ENCODE results near the gene TP53I3.
"Not testable (repeated sequence)": the region's sequence is repeated elsewhere in the genome, so short reads cannot be mapped to it uniquely, and the experiment has no call there.

The TP53I3 gene

GRCh38 chr2:24084386-24085199 is at the start of gene TP53I3:
Gene TP53I3, minus strand, starts transcription at chr2:24084834. Its CDS starts 508 bp downstream, at chr2:24084326.
- DNase-seq (ENCODE audit: low read depth in 3 of 3) = peak; percentile 56 to 86 (median 76)

GRCh38 chr2:24132543-24132942 is 47.9 kb upstream of the TP53I3 start:
- no peak for DNase-seq (ENCODE audit: low read depth in 3 of 3)

DNA sequence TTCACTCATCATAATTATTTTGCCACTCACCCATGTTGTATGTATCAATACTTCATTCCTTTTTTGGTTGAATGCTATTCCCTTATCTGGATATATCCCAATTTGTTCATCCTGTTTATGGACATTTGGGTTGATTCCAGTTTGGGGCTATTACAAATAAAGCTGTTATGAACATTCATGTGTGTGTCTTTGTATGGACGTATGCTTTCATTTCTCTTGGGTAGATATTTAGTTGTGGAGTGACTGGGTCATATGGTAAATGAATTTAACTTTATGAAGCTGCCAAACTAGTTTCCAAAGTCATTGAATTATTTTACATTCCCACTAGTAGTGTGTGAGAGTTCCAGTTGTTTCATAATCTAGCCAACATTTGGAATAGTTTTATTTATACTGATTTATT is 41.3 kb upstream of the TP53I3 start:
- DNase-seq (ENCODE audit: low read depth in 3 of 3) = no peak

- no peak for DNase-seq (ENCODE audit: low read depth in 3 of 3)
Measured at GRCh38 chr2:24123922-24124580, 39.4 kb upstream of the TP53I3 start.

- peak; percentile 44 to 62 (median 45) for DNase-seq (ENCODE audit: low read depth in 3 of 3)
Measured at GRCh38 chr2:24123195-24123921, 38.7 kb upstream of the TP53I3 start, which contains the start of the genes FAM228B and PFN4. Gene FAM228B, plus strand, starts transcription at chr2:24123469. Its CDS starts 893 bp downstream, at chr2:24124362. Gene PFN4, minus strand, starts transcription at chr2:24123334. Its CDS starts 799 bp downstream, at chr2:24122535.

DNA sequence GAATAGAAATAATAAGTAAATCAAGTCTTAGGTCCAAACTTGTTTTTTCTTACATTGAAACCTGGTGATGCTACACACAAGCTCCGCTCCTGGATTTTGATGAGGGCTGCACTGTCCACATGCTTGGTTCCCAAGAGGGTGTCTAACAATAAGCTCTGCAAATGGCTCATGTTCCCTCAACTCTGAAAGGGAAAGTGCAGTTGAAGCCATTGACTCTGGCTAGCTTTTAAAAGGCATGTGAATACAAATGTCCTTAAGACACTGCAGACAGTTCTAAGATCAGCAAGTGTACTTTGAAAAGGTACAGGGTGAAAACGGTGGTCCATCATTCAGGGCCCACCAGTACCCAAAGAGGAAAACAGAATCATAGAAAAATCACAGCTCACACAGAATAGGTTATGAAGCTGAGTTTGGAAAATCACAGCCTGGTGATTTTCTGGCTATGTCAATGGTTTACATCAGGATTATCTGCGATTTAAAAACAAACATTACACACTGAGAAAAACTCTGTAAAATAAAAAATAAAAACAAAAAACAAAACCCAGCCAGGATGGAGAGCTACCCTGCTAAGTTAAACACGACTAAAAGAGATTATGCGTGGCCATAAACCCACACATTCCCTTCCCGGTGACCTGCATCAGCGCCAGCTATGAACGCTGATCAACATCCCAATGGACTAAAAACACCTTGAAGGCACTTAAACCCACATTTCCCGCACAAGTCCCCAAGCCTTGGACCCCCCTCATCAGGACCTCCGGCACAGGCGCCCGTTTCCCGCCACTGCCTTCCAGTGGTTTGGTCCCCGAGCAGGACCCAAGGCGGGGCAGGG is 37.9 kb upstream of the TP53I3 start:
- DNase-seq (ENCODE audit: low read depth in 3 of 3) = no peak

DNA sequence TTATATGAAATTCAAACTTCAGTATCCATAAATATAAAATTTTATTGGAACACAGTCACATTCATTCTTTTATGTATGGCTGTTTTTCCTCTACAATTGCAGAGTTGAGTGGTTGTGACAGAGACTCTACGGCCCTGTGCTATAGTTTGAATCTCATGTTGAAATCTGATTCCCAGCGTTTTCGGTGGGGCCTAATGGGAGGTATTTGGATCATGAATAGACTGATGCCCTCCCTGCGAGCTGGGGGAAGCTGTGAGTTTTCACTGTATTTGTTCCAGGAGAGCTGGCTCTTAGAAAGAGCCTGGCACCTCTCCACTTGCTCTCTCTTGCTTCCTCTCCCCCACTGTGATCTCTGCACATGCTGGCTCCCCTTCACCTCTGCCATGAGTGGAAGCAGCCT is 36.8 kb upstream of the TP53I3 start:
- DNase-seq (ENCODE audit: low read depth in 3 of 3) = no peak

DNA sequence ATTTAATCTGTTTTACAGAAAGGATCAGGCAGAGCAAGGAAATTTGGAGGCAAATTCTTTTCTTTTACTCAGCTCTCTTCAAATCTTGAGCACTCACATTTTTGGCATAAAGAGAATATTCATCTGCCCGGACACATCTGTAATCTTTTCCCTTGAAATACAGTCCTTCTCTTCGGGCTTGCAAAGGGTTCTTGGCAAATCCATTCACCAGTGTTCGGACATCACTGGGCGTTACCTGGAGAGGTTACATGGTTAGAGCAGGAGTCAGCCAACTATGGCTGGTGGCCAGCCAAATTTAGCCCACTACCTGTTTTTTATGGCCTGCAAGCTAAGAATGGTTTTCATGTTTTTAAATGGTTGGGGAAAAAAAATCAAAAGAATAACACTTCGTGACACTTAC is 36.4 kb upstream of the TP53I3 start:
- DNase-seq (ENCODE audit: low read depth in 3 of 3) = no peak

GRCh38 chr2:24117902-24118301 is 33.3 kb upstream of the TP53I3 start:
- DNase-seq (ENCODE audit: low read depth in 3 of 3) = no peak

DNA sequence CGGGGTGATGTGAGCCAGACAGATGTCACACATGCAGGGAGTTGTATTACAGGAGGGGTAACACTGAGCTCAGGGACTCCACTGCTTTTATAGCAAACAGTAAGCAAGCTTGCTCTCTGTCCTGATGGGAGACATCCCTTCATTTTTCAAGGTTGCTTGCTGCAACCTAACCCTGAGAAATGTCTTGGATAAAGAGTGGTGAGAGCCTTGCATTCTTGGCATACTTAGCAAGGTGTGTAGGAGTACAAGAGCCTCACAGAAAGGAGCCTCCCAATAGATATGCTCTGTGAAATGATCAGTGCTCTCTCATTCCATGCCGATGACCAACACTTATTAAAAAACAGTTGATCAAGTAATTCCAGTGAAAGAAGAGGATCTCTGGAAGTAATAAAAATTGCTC is 30.4 kb upstream of the TP53I3 start:
- DNase-seq (ENCODE audit: low read depth in 3 of 3) = no peak

DNA sequence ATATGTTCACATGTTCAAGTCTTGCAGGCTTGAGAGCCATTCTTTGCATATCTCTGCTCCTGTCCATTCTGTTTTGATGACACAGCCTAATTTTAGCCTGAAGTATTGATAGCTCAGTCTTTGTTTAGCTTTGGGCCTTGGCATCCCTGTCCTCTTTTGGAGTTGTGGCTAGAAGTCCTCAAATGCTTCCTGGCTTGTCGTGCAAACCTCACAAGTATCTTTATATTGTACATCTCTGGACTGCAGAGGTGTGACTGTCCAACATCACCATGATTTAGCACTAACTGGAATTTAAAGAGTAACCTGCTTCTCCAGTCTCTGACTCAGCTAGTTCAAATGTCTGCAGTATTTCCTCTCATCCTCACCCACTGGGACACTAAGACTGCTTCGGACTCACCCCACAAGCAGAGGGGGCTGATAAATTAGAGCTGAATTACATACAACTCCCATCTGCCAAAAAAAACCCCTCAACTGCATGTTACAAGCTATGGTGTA is 26.8 kb upstream of the TP53I3 start:
- DNase-seq (ENCODE audit: low read depth in 3 of 3) = no peak

DNA sequence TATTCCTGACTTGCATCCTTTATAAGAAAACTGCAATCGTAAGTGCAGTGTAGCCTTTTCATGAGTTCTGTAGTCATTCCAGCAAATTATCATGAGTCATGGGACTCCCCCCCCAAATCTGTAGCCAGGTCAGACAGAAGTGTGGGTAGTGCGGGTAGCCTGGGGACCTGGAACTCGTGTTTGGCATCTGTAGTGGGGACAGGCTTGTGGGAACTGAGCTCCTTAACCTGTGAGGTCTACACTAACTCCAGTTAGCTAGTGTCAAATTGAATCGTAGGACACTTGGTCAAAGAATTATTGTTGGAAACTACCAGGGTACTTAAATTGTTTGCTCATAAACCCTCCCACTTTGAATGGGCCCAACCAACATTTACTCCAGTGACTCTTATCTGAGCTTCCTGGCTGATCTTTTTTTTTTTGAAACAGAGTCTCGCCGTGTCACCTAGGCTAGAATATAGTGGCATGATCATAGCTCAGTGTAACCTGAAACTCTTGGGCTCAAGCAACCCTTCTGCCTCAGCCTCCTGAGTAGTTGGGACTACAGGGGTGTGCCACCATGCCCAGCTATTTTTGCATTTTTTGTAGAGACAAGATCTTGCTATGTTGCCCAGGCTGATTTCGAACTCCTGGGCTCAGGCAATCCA is 26.1 kb upstream of the TP53I3 start:
- no peak for DNase-seq (ENCODE audit: low read depth in 3 of 3)

GRCh38 chr2:24109431-24109830 is 24.8 kb upstream of the TP53I3 start:
- not testable (repeated sequence) for DNase-seq (ENCODE audit: low read depth in 3 of 3)

GRCh38 chr2:24107336-24107735 is 22.7 kb upstream of the TP53I3 start:
- no peak for DNase-seq (ENCODE audit: low read depth in 3 of 3)

- DNase-seq (ENCODE audit: low read depth in 3 of 3) = no peak
Measured at GRCh38 chr2:24106786-24107185, 22.2 kb upstream of the TP53I3 start.

GRCh38 chr2:24105816-24106215 is 21.2 kb upstream of the TP53I3 start:
- DNase-seq (ENCODE audit: low read depth in 3 of 3) = no peak

DNA sequence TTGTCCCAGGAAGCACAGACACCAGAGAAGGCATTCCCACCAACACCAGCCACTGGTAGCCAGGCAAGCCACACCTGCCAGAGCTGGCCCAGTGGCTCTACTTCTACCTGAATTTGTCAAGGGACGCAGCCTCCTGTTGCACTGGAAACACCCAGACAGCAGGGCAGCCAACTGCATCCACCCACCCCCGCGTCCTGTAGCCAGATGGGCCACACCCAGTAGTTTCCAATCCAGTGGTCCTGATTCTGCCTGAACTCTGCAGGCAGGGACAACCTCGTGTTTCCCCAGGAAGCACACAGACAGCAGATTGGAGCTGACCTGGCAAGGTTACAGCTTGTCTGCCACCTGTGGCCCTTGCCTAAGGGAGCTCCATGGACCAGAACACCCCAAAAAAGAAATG is 20.3 kb upstream of the TP53I3 start:
- no peak for DNase-seq (ENCODE audit: low read depth in 3 of 3)

DNA sequence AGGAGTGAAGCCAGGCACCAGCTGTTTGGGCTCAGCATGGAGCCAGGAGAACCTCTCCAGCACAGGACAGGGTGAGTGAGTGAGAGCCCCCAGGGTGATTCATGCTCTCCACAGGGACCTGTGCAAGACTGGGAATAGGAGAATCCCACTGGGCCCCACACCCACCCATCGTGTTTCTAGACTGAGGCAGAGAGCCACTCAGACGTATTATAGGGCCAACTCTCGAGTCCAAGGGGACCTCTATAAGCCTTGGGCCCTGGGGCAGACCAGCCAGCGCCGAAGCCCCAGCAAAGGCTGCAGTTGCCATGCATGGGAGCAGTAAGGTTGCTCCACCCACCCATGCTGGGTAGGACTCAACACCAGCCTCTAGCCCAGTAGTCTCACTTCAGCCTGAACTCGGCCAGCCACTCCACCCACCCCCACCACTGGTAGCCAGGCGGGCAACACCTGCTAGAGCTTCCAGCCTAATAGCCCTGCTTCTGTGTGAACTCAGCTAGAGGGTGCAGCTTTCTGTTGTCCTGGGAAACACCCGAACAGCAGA is 19.5 kb upstream of the TP53I3 start:
- DNase-seq (ENCODE audit: low read depth in 3 of 3) = no peak

DNA sequence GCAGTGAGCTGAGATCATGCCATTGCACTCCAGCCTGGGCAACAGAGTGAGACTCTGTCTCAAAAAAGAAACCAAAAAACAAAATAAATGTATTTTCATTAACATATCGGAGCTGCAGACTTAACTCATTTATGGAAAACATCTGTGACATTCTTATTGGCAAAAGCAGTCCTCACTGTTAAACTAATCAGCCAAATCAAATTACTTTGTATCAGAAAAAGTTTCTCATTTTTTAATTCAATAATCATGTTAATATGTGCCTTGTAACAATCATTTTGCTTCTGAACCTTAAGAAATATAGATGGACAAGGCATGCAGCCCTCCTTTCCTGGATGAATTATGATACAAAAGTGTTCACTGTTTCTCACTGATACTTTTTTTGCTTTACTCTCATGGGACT is 18.0 kb upstream of the TP53I3 start:
- no peak for DNase-seq (ENCODE audit: low read depth in 3 of 3)

- no peak for DNase-seq (ENCODE audit: low read depth in 3 of 3)
Measured at GRCh38 chr2:24101992-24102391, 17.4 kb upstream of the TP53I3 start.

- DNase-seq (ENCODE audit: low read depth in 3 of 3) = not testable (repeated sequence)
Measured at GRCh38 chr2:24100732-24101131, 16.1 kb upstream of the TP53I3 start.
